Esophagus muscularis mucosa (tissue), 4 donors: ENCODE measurements around the gene NEK4. TPM values are rescaled to one million over a fixed set of nuclear protein-coding genes. Genes with fewer than 3 reads are reported as not detected.

Experiments
- DNase-seq: peaks from one replicate; pipeline ENCODE4 v3.0.0-alpha.2; 2017; ENCODE audit errors: extremely low spot score
- H3K27ac ChIP-seq, 4 donors: fragments of 200-600 bp; sonication (generic); replicated peaks in 1 of 4; 1 replicate in 3 of 4; 2 replicates in 1 of 4; pipeline ENCODE4 v1.5.1; 2016 to 2019; ENCODE audit warnings: mild to moderate bottlenecking in 1 of 4
- H3K27me3 ChIP-seq, 4 donors: fragments of 200-600 bp; sonication (generic); one replicate each; pipeline versions ENCODE4 v1.5.1 to v1.6.0; 2016 to 2019
- H3K36me3 ChIP-seq, 4 donors: fragments of 200-600 bp; sonication (generic); one replicate each; pipeline ENCODE4 v1.5.1; 2016 to 2019
- H3K4me1 ChIP-seq, 4 donors: fragments of 200-600 bp; sonication (generic); one replicate each; pipeline ENCODE4 v1.5.1; 2016 to 2019
- H3K4me3 ChIP-seq, 4 donors: fragments of 200-600 bp; sonication (generic); 1 replicate in 2 of 4; 2 replicates in 2 of 4; pipeline ENCODE4 v1.5.1; 2016 to 2019; ENCODE audit warnings: mild to moderate bottlenecking in 4 of 4, moderate library complexity in 1 of 4
- H3K9me3 ChIP-seq, 4 donors: fragments of 200-600 bp; sonication (generic); 1 replicate in 3 of 4; 2 replicates in 1 of 4; pipeline ENCODE4 v1.5.1; 2016 to 2019
- EP300 ChIP-seq: sonication (generic); formaldehyde crosslinking; IDR thresholded peaks from one replicate; pipeline ENCODE4 v1.6.1; 2017; ENCODE audit warnings: antibody characterized with exemption
- POLR2A ChIP-seq: fragments of 450-650 bp; IDR thresholded peaks from one replicate; pipeline ENCODE4 v1.6.1; 2017; ENCODE audit warnings: antibody characterized with exemption, moderate library complexity, mild to moderate bottlenecking, low read depth
- POLR2AphosphoS5 ChIP-seq, 2 donors: sonication (generic); formaldehyde crosslinking; IDR thresholded peaks; one replicate each; pipeline ENCODE4 v1.6.1; 2017; ENCODE audit warnings: antibody characterized with exemption in 2 of 2
- WGBS: methylation state at CpG from one replicate; pipeline ENCODE4 v1.1.5; 2018; 5-methylcytosine and 5-hydroxymethylcytosine counted together
- intact Hi-C: fragments of 100-400 bp; cut with DNase I; formaldehyde crosslinking; loops from one replicate; pipeline ENCODE4 v1.15.1; 2023
- total RNA-seq, 4 donors: library from RNA; depleted of rRNA; stranded (reverse); fragments of >200 nt; gene quantifications; one replicate each; pipeline versions ENCODE4 v1.1.0 to v1.2.1, GENCODE V29; 2016
- TF ChIP-seq, protein P1 (sequence below), 3 experiments: fragments of 200-600 bp in 2 of 3; fragments of 450-650 bp in 1 of 3; sonication (generic) in 2 of 3; IDR thresholded peaks; one replicate each; pipeline ENCODE4 v1.5.1; 2017 to 2019; ENCODE audit warnings: antibody characterized with exemption in 3 of 3, mild to moderate bottlenecking in 2 of 3, moderate library complexity in 1 of 3

NEK4 gene
- total RNA-seq, 4 donors from 2014 or later: 19.1 to 29.2 (median 23.6) TPM

DNA sequence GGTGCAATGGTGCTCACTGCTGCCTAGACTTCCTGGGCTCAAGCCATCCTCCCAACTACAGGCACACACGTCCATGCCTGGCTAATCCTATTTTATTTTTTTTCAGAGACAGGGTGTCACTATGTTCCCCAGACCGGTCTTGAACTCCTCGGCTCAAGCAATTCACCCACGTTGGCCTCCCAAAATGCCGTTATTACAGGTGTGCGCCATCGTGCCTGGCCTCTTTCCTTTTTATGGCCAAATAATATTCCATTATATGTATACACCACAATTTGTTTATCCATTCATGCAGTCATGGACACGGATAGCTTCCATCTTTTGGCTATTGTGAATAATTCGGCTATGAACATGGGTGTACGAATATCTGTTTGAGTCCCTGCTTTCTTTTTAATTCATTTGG, 962 bp upstream of the NEK4 start:
- Histone ChIP-seq H3K36me3 (peaks cover 0 to 18% (median 8%) of the 10 kb centered on the region in 4 donors), H3K27ac (peak overlapping the region in 3 of 4 donors; percentile 72 to 83 (median 72)), H3K4me3 (peak overlapping the region in 2 of 4 donors; percentile 94), H3K27me3 (no peaks in the 10 kb centered on the region), H3K9me3 (no peaks in the 10 kb centered on the region), H3K4me1 (peaks cover 13 to 21% (median 19%) of the 10 kb centered on the region in 4 donors)
- TF ChIP-seq POLR2A: no peak
- TF ChIP-seq, protein P1, sequence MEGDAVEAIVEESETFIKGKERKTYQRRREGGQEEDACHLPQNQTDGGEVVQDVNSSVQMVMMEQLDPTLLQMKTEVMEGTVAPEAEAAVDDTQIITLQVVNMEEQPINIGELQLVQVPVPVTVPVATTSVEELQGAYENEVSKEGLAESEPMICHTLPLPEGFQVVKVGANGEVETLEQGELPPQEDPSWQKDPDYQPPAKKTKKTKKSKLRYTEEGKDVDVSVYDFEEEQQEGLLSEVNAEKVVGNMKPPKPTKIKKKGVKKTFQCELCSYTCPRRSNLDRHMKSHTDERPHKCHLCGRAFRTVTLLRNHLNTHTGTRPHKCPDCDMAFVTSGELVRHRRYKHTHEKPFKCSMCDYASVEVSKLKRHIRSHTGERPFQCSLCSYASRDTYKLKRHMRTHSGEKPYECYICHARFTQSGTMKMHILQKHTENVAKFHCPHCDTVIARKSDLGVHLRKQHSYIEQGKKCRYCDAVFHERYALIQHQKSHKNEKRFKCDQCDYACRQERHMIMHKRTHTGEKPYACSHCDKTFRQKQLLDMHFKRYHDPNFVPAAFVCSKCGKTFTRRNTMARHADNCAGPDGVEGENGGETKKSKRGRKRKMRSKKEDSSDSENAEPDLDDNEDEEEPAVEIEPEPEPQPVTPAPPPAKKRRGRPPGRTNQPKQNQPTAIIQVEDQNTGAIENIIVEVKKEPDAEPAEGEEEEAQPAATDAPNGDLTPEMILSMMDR (IDR thresholded peaks at IDR 0.05): no peak
- WGBS: 92% methylated on average over 10 of the region's 10 CpGs
- DNase-seq: no peak
- intact Hi-C loops: loop anchor here (5.0 to 10.0 kb wide), 4 partner anchors 76 to 303 kb away; partner anchors contain the start of gene STIMATE

DNA sequence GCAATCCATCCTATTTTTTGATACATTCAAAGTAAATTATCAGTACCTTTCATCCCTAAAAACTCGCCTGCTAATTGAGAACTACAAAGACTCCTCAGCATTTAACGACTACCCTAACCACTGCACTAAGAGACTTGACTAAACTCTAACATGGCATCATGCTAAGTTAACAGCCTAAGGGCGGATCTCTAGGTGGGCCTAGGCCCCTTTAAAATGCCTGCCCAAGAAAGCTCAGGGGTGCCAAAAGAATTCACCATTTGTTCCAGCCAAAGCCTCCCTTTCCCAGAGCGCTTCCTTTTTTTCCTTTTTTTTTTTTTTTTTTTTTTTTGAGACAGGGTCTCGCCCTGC, 568 bp upstream of the NEK4 start:
- Histone ChIP-seq H3K27ac (peak overlapping the region; percentile 72 to 83 (median 74)), H3K4me3 (peak overlapping the region; percentile 74 to 95 (median 94)), H3K27me3 (no peaks in the 10 kb centered on the region), H3K36me3 (peaks cover 0 to 22% (median 8%) of the 10 kb centered on the region in 4 donors), H3K4me1 (peaks cover 13 to 21% (median 19%) of the 10 kb centered on the region in 4 donors), H3K9me3 (no peaks in the 10 kb centered on the region)
- TF ChIP-seq, protein P1 (IDR thresholded peaks at IDR 0.05): no peak
- no peak for TF ChIP-seq EP300
- TF ChIP-seq POLR2A: no peak
- no peak for TF ChIP-seq POLR2AphosphoS5 (IDR thresholded peaks at IDR 0.05)
- intact Hi-C loops: loop anchor here (5.0 to 10.0 kb wide), 4 partner anchors 76 to 303 kb away; partner anchors contain the start of gene STIMATE
- 46% methylated on average over 5 of the region's 5 CpGs for whole genome bisulfite sequencing
- no peak for DNase-seq

DNA sequence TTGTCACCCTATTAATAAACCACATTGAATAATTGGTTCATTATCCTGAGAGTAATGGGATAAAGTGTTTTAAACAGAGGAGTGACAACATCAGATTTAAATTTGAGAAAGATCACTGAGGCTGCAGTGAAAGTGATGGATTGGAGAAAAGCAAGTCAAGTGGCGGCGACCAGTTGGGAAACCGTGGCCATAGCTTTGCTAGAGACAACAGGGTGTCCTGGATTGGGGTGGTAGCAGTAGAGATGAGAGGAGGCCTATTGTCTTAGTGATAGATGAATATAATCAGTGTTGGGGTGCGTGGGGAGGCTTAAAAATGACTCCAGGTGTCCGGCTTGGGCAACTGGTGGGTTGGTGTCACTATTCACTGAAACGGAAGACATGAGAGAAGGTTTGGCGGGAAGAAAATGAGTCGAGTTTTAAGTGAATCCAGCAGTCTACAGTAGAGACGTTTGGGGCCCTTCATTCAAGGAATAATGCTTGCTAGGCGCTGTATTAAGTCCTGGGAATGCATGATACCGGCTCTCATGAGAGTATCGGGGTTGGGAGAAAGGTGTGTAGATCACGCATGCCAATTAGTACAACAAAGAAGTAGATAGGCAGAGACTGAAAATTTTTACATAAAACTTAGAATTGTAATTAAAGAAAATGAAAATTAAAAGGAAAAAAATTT, 819 bp downstream of the NEK4 start:
- Histone ChIP-seq H3K36me3 (peaks cover 10 to 36% (median 21%) of the 10 kb centered on the region in 4 donors), H3K27me3 (no peaks in the 10 kb centered on the region), H3K27ac (peak overlapping the region; percentile 72 to 83 (median 74)), H3K9me3 (no peaks in the 10 kb centered on the region), H3K4me3 (peak overlapping the region; percentile 74 to 95 (median 94)), H3K4me1 (peaks cover 13 to 21% (median 19%) of the 10 kb centered on the region in 4 donors)
- DNase-seq: no peak
- TF ChIP-seq POLR2AphosphoS5 (IDR thresholded peaks at IDR 0.05): no peak
- no peak for TF ChIP-seq POLR2A
- intact Hi-C loops: loop anchor here (5.0 to 10.0 kb wide), 4 partner anchors 77 to 305 kb away; partner anchors contain the start of gene STIMATE
- WGBS: 19% methylated on average over 13 of the region's 13 CpGs

DNA sequence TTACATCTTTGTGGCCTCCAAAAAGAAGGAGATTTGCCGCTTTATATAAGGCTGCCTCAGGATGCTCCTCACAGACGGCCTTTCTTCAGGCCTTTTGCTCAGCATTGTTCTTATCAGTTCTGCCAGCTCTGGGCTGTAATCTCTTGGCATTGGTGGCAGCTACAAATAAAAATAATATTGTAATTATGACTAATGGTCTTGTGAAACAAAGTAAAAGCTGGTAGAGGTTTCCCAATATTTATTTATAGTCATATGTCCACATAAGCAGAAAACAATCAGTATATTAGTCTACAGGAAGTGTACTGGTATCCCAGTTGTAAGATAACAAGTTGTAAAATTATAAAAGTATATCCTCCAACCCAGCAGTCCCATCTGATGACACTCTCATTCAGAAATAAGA, 7.3 kb downstream of the NEK4 start:
- H3K27me3 ChIP-seq: no peaks in the 10 kb centered on the region
- H3K27ac ChIP-seq: no peak overlapping the region
- DNase-seq: no peak
- no peak for TF ChIP-seq EP300
- WGBS: 85% methylated on average over 2 of the region's 2 CpGs
- no peak overlapping the region for H3K4me3 ChIP-seq
- intact Hi-C loops: no loop called here
- peaks cover 40 to 100% (median 78%) of the 10 kb centered on the region in 4 donors for H3K36me3 ChIP-seq
- H3K4me1 ChIP-seq: no peaks in the 10 kb centered on the region
- no peaks in the 10 kb centered on the region for H3K9me3 ChIP-seq

DNA sequence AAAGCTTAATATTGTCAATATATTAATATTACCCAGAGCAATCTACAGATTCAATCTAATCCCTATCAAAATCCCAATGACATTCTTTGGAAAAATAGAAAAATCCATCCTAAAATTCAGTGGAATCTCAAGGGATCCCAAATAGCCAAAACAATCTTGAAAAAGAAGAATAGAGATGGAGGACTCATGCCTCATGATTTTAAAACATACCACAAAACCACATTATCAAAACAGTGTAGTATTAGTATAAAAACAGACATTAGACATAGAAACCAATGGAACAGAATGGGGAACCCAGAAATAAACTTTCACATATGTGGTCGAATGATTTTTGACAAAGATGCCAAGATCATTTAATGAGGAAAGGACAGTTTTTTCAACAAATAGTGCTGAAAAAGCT, 14.6 kb downstream of the NEK4 start:
- H3K4me1 ChIP-seq: no peaks in the 10 kb centered on the region
- H3K9me3 ChIP-seq: no peaks in the 10 kb centered on the region
- no peak overlapping the region for H3K27ac ChIP-seq
- 92% methylated on average over 1 of the region's 1 CpG for WGBS
- no peak overlapping the region for H3K4me3 ChIP-seq
- peaks cover 38 to 96% (median 65%) of the 10 kb centered on the region in 4 donors for H3K36me3 ChIP-seq
- DNase-seq: no peak
- no peaks in the 10 kb centered on the region for H3K27me3 ChIP-seq
- intact Hi-C loops: no loop called here
- no peak for TF ChIP-seq POLR2A
- no peak for TF ChIP-seq POLR2AphosphoS5 (IDR thresholded peaks at IDR 0.05)
- no peak for TF ChIP-seq EP300
- TF ChIP-seq, protein P1 (IDR thresholded peaks at IDR 0.05): no peak
